GM12878 (cell line): Measurements from ENCODE around the gene SERPINB13. TPM values are rescaled to one million over a fixed set of nuclear protein-coding genes. Genes with fewer than 3 reads are reported as not detected.

ENCODE experiments used
- ATAC-seq: fragments of 200-7000 bp; cut with Tn5 transposase; 3 replicates; pipeline ENCODE4 v1.9.1; 2020; ENCODE audit warnings: mild to moderate bottlenecking, moderate library complexity
- BruUV-seq: library from RNA; stranded (reverse); fragments of 400-500 nt; replicated peaks from 2 replicates; lab custom pipeline; 2021; lab: Mats Ljungman, UMichigan
- CTCF ChIA-PET: fragments of 300-600 bp; sonication (Branson Sonifier 250); formaldehyde crosslinking; extraction: SDS; loops from one replicate; lab custom pipeline; 2021; ENCODE audit warnings: inconsistent platforms; lab: Yijun Ruan, JAX
- POLR2A ChIA-PET: fragments of 350-600 bp; formaldehyde crosslinking; extraction: SDS; loops from one replicate; lab custom pipeline; 2021; ENCODE audit warnings: inconsistent platforms; lab: Charles Lee
- RAD21 ChIA-PET: fragments of 300-600 bp; sonication (Branson Sonifier 250); formaldehyde crosslinking; loops from one replicate; lab custom pipeline; 2023; ENCODE audit warnings: antibody characterized with exemption; ENCODE audit not compliant: unreplicated experiment; lab: Charles Lee
- SMC1A ChIA-PET: fragments of 300-600 bp; sonication (Branson Sonifier 250); formaldehyde crosslinking; loops from one replicate; lab custom pipeline; 2023; ENCODE audit not compliant: unreplicated experiment, uncharacterized antibody; lab: Charles Lee
- DNase-seq: peaks from one replicate; pipeline ENCODE4 v3.0.0-alpha.2; 2011; ENCODE audit warnings: low read depth, low spot score
- FAIRE-seq: peaks from 3 replicates; lab custom pipeline; 2011; peaks lifted over from hg19 to GRCh38; lab: Jason Lieb, UNC
- H2AFZ ChIP-seq: 2 replicates; pipeline ENCODE4 v1.6.0; 2011; ENCODE audit warnings: low read depth, low read length, control low read depth; ENCODE audit not compliant: control insufficient read depth
- H3K27ac ChIP-seq: 2 replicates; pipeline ENCODE4 v1.5.1; 2011; ENCODE audit warnings: control low read depth; ENCODE audit not compliant: control insufficient read depth, insufficient read depth
- H3K27me3 ChIP-seq, 2 experiments: replicated peaks in 1 of 2; 2 replicates each; pipeline versions ENCODE4 v1.6.0 to v1.6.1; 2011; ENCODE audit warnings: low read length in 1 of 2; ENCODE audit not compliant: control insufficient read depth in 2 of 2, insufficient read depth in 2 of 2
- H3K36me3 ChIP-seq, 2 experiments: 2 replicates each; pipeline ENCODE4 v1.5.1; 2011; ENCODE audit warnings: low read length in 1 of 2; ENCODE audit not compliant: control insufficient read depth in 2 of 2, insufficient read depth in 2 of 2
- H3K4me1 ChIP-seq: 2 replicates; pipeline ENCODE4 v1.6.1; 2011; ENCODE audit warnings: mild to moderate bottlenecking, low read length, moderate library complexity, mixed read lengths; ENCODE audit not compliant: control insufficient read depth, insufficient read depth
- H3K4me2 ChIP-seq: 2 replicates; pipeline ENCODE4 v1.6.0; 2011; ENCODE audit warnings: control low read depth; ENCODE audit not compliant: control insufficient read depth, insufficient read depth
- H3K4me3 ChIP-seq: fragments of 200-600 bp; sonication (generic); 2 replicates; pipeline ENCODE4 v1.5.1; 2016
- H3K79me2 ChIP-seq: 2 replicates; pipeline ENCODE4 v1.6.0; 2011; ENCODE audit warnings: low read length; ENCODE audit not compliant: control insufficient read depth, insufficient read depth
- H3K9ac ChIP-seq: 2 replicates; pipeline ENCODE4 v1.8.0; 2011; ENCODE audit warnings: low read length, control low read depth, mixed read lengths; ENCODE audit not compliant: control insufficient read depth, insufficient read depth
- H3K9me3 ChIP-seq: replicated peaks from 3 replicates; pipeline ENCODE4 v1.5.1; 2011; ENCODE audit warnings: mild to moderate bottlenecking, low read length; ENCODE audit not compliant: control insufficient read depth, insufficient read depth
- H4K20me1 ChIP-seq: 2 replicates; pipeline ENCODE4 v1.6.0; 2011; ENCODE audit not compliant: control insufficient read depth, insufficient read depth
- ATF7 ChIP-seq: fragments of 450-650 bp; IDR thresholded peaks from 2 replicates; pipeline ENCODE4 v1.6.1; 2016; ENCODE audit warnings: low read depth, mild to moderate bottlenecking
- BCLAF1 ChIP-seq: fragments of 450-650 bp; IDR thresholded peaks from 2 replicates; pipeline ENCODE4 v1.6.1; 2017; ENCODE audit warnings: antibody characterized with exemption, mild to moderate bottlenecking, moderate library complexity
- BRCA1 ChIP-seq: IDR thresholded peaks from 2 replicates; pipeline ENCODE4 v1.6.1; 2011; ENCODE audit warnings: low read depth, low read length, improper control_type of control experiment
- CTCF ChIP-seq, 3 experiments: IDR thresholded peaks in 2 of 3; conservative IDR thresholded peaks in 1 of 3; 2 replicates each; pipeline ENCODE4 v1.5.1; 2011; ENCODE audit warnings: low read depth in 3 of 3, low read length in 3 of 3, mild to moderate bottlenecking in 3 of 3, control low read depth in 2 of 3, moderate library complexity in 2 of 3, inconsistent platforms in 1 of 3, mixed read lengths in 1 of 3; ENCODE audit not compliant: control insufficient read depth in 2 of 3, insufficient read depth in 1 of 3; ENCODE audit errors: extremely low read depth in 1 of 3
- E2F8 ChIP-seq: fragments of 450-650 bp; IDR thresholded peaks from 2 replicates; pipeline ENCODE4 v1.6.1; 2018; ENCODE audit warnings: mild to moderate bottlenecking, low read depth, moderate library complexity; ENCODE audit not compliant: partially characterized antibody
- EED ChIP-seq: sonication (generic); IDR thresholded peaks from 2 replicates; pipeline ENCODE4 v1.6.1; 2016; ENCODE audit warnings: antibody characterized with exemption, low read depth
- HDAC2 ChIP-seq: fragments of 200-600 bp; sonication (generic); IDR thresholded peaks from 2 replicates; pipeline ENCODE4 v1.6.1; 2017
- HDAC6 ChIP-seq: fragments of 200-600 bp; sonication (generic); IDR thresholded peaks from one replicate; pipeline ENCODE4 v1.8.0; 2017; ENCODE audit warnings: antibody characterized with exemption; ENCODE audit not compliant: unreplicated experiment
- MXI1 ChIP-seq: fragments of 150-350 bp; IDR thresholded peaks from 2 replicates; pipeline ENCODE4 v1.6.1; 2011; ENCODE audit warnings: low read depth, mild to moderate bottlenecking, inconsistent platforms, low read length, improper control_type of control experiment
- MYC ChIP-seq: IDR thresholded peaks from 2 replicates; pipeline ENCODE4 v1.6.1; 2011; ENCODE audit warnings: mild to moderate bottlenecking, low read length, moderate library complexity, inconsistent platforms; ENCODE audit not compliant: insufficient read depth, insufficient replicate concordance, insufficient read length, severe bottlenecking
- NFXL1 ChIP-seq: fragments of 450-650 bp; IDR thresholded peaks from 2 replicates; pipeline ENCODE4 v1.6.1; 2017; ENCODE audit warnings: antibody characterized with exemption, mild to moderate bottlenecking, borderline replicate concordance
- NFYB ChIP-seq: IDR thresholded peaks from 2 replicates; pipeline ENCODE4 v1.6.1; 2011; ENCODE audit warnings: low read depth, mild to moderate bottlenecking, low read length, improper control_type of control experiment, moderate library complexity; ENCODE audit not compliant: insufficient read depth
- ZNF622 ChIP-seq: fragments of 450-650 bp; IDR thresholded peaks from 2 replicates; pipeline ENCODE4 v1.6.1; 2017; ENCODE audit warnings: mild to moderate bottlenecking, inconsistent platforms
- WGBS: methylation state at CpG from one replicate; pipeline ENCODE4 v1.1.6; 2016; ENCODE audit warnings: low lambda C conversion rate; ENCODE audit not compliant: insufficient replicate concordance, insufficient coverage; ENCODE audit errors: missing lambda C conversion rate; 5-methylcytosine and 5-hydroxymethylcytosine counted together
- in situ Hi-C: fragments of 300-500 bp; cut with MboI; formaldehyde crosslinking; loops from 9 replicates; pipeline ENCODE4 v1.14.3; 2018; ENCODE audit warnings: mixed read lengths
- intact Hi-C: fragments of 100-400 bp; cut with micrococcal nuclease; formaldehyde crosslinking; loops from one replicate; pipeline ENCODE4 v1.14.2; 2022; ENCODE audit not compliant: unreplicated experiment
- polyA plus RNA-seq, 11 experiments: library from polyadenylated mRNA; depleted of rRNA in 4 of 11; unstranded in 6 of 11; stranded (reverse) in 5 of 11; fragments of >200 nt; fragmentation: Nextera tagmentation in 4 of 11; fragmentation: Illumina TruSeq in 1 of 11; extraction: Ambion mirVana in 4 of 11; extraction: Trizol in 1 of 11; gene quantifications; 1 replicate in 1 of 11; 2 replicates in 10 of 11; pipeline versions ENCODE4 v1.2.1 to v1.2.3, GENCODE V29; 2011 to 2016; ENCODE audit warnings: inconsistent platforms in 2 of 11, missing spikeins in 2 of 11, low read depth in 1 of 11
- total RNA-seq, 4 experiments: library from RNA; depleted of rRNA in 3 of 4; stranded (reverse); fragments of >200 nt in 3 of 4; fragmentation: Illumina TruSeq in 1 of 4; extraction: Trizol in 1 of 4; gene quantifications; 2 replicates each; pipeline versions ENCODE4 v1.2.1 to v1.2.3, GENCODE V29; 2013 to 2021

Gene SERPINB13
- total and polyA plus RNA-seq, 10 of the 15 experiments (the other 5 are each of a cell fraction or from before 2014, with no cell fraction given): not detected

GRCh38 chr18:63579616-63580015 is 7.5 kb upstream of the SERPINB13 start:
- Histone ChIP-seq H4K20me1 (no peaks in the 10 kb centered on the region), H3K27me3 (no peaks in the 10 kb centered on the region; a peak in 1 of 4 replicates), H3K4me1 (no peaks in the 10 kb centered on the region), H3K27ac (no peak overlapping the region), H3K79me2 (no peaks in the 10 kb centered on the region), H3K9ac (no peak overlapping the region), H3K36me3 (no peaks in the 10 kb centered on the region), H3K9me3 (no peaks in the 10 kb centered on the region), H3K4me3 (no peak overlapping the region), H3K4me2 (no peak overlapping the region), H2AFZ (no peak overlapping the region)
- ChIA-PET RAD21 (interaction anchor here (1.2 to 8.8 kb wide), 3 partner anchors 64 to 357 kb away, joined by 4 to 149 read pairs (median 4); no protein-coding TSS in a partner anchor), SMC1A (interaction anchor here (1.2 to 6.1 kb wide), 5 partner anchors 13 to 357 kb away, joined by 3 to 130 read pairs (median 5); no protein-coding TSS in a partner anchor), CTCF (interaction anchor here (0.6 to 8.7 kb wide), 13 partner anchors 12 to 144 kb away, joined by 3 to 237 read pairs (median 7); no protein-coding TSS in a partner anchor), POLR2A (no interaction called here)
- DNase-seq: no peak
- FAIRE-seq: no peak
- BruUV-seq: no TSS peak
- intact Hi-C loops: loop anchor here (5.0 kb wide), 1 partner anchor 268 kb away; no protein-coding TSS in a partner anchor
- WGBS: 0% methylated on average over 2 of the region's 2 CpGs
- no peak for ATAC-seq
- TF ChIP-seq MXI1: no peak
- TF ChIP-seq BRCA1: no peak
- TF ChIP-seq BCLAF1: no peak
- TF ChIP-seq ZNF622: no peak
- TF ChIP-seq HDAC2: no peak
- TF ChIP-seq ATF7: no peak
- no peak for TF ChIP-seq NFYB
- no peak for TF ChIP-seq CTCF (IDR thresholded peaks at IDR 0.05 in 2 of 3, conservative IDR thresholded peaks at IDR 0.05 in 1 of 3; ENCODE audit: control insufficient read depth in 2 of 3, extremely low read depth in 1 of 3, insufficient read depth in 1 of 3, low read depth in 3 of 3, low read length in 3 of 3)
- no peak for TF ChIP-seq MYC
- no peak for TF ChIP-seq NFXL1
- no peak for TF ChIP-seq E2F8
- no peak for TF ChIP-seq EED
- no peak for TF ChIP-seq HDAC6
- in situ Hi-C loops: no loop called here
